ENCODE results near the gene TAPT1.
"Not testable (repeated sequence)": the region's sequence is repeated elsewhere in the genome, so short reads cannot be mapped to it uniquely, and the experiment has no call there.

TAPT1 gene

GRCh38 chr4:16159286-16159685, 67.0 kb downstream of the TAPT1 start:
- no peak for TF ChIP-seq CTCF (IDR thresholded peaks at IDR 0.05; ENCODE audit: extremely low read depth, missing control alignments)
- DNase-seq (ENCODE audit: low spot score): no peak

- no peak for DNase-seq (ENCODE audit: low spot score)
- no peak for TF ChIP-seq CTCF (IDR thresholded peaks at IDR 0.05; ENCODE audit: extremely low read depth, missing control alignments)
These were observed 67.8 kb downstream of the TAPT1 start for GRCh38 chr4:16158504-16158852.

- TF ChIP-seq CTCF (IDR thresholded peaks at IDR 0.05; ENCODE audit: extremely low read depth, missing control alignments): no peak
- no peak for DNase-seq (ENCODE audit: low spot score)
These were observed 68.4 kb downstream of the TAPT1 start for GRCh38 chr4:16157609-16158503.

- no peak for DNase-seq (ENCODE audit: low spot score)
- no peak for TF ChIP-seq CTCF (IDR thresholded peaks at IDR 0.05; ENCODE audit: extremely low read depth, missing control alignments)
These were observed 70.6 kb downstream of the TAPT1 start for GRCh38 chr4:16155528-16156169.

- no peak for TF ChIP-seq CTCF (IDR thresholded peaks at IDR 0.05; ENCODE audit: extremely low read depth, missing control alignments)
- DNase-seq (ENCODE audit: low spot score): no peak
These were observed 71.8 kb downstream of the TAPT1 start for GRCh38 chr4:16154451-16154850.

- TF ChIP-seq CTCF (IDR thresholded peaks at IDR 0.05; ENCODE audit: extremely low read depth, missing control alignments): no peak
- DNase-seq (ENCODE audit: low spot score): no peak
These were observed 75.6 kb downstream of the TAPT1 start for GRCh38 chr4:16150716-16151115.

GRCh38 chr4:16144913-16145312, 81.4 kb downstream of the TAPT1 start:
- not testable (repeated sequence) for DNase-seq (ENCODE audit: low spot score)
